ENCODE results near the gene DRG2. TPM values are rescaled to one million over a fixed set of nuclear protein-coding genes. Genes with fewer than 3 reads are reported as not detected.

The DRG2 gene
- total RNA-seq, 1 experiment from 2014 or later: 52.0 TPM

DNA sequence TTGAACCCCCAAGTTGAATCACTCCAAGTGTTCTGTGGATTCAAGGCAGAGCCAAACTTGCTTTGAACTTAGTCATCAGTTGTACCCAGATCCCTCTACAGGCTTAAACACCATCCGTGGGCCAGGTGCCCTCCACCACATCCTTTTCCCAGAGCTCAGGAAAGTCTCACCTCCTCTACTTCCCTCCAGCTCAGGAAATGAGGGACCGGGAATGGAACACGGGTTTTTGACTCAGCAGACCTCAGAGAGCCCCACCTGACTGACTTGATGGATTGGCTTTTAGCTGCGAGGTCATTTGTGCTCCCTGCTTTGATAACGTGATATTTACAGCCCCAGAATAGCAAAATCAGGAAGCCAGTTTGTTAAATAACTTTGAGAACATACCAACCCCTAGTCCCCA, 28.5 kb upstream of the DRG2 start:
- no peak overlapping the region for H2BK20ac ChIP-seq (ENCODE audit: low read depth, low read length, poor library complexity, severe bottlenecking)
- H2BK12ac ChIP-seq (ENCODE audit: insufficient read length, low read depth, low read length): no peak overlapping the region
- no peak overlapping the region for H4K5ac ChIP-seq (ENCODE audit: insufficient read length, low read depth, low read length)
- H3K36me3 Mint-ChIP-seq (ENCODE audit: insufficient read depth in 1 of 3, low read depth in 3 of 3): peaks cover 21 to 74% (median 43%) of the 10 kb centered on the region in 3 experiments; a peak in 6 of 7 replicates
- H3K27me3 Mint-ChIP-seq (ENCODE audit: low read depth): no peaks in the 10 kb centered on the region
- no peak overlapping the region for H2BK15ac ChIP-seq (ENCODE audit: low read depth, low read length)
- TF ChIP-seq, protein P1, sequence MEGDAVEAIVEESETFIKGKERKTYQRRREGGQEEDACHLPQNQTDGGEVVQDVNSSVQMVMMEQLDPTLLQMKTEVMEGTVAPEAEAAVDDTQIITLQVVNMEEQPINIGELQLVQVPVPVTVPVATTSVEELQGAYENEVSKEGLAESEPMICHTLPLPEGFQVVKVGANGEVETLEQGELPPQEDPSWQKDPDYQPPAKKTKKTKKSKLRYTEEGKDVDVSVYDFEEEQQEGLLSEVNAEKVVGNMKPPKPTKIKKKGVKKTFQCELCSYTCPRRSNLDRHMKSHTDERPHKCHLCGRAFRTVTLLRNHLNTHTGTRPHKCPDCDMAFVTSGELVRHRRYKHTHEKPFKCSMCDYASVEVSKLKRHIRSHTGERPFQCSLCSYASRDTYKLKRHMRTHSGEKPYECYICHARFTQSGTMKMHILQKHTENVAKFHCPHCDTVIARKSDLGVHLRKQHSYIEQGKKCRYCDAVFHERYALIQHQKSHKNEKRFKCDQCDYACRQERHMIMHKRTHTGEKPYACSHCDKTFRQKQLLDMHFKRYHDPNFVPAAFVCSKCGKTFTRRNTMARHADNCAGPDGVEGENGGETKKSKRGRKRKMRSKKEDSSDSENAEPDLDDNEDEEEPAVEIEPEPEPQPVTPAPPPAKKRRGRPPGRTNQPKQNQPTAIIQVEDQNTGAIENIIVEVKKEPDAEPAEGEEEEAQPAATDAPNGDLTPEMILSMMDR (conservative IDR thresholded peaks at IDR 0.05): no peak
- no peaks in the 10 kb centered on the region for H3K4me1 Mint-ChIP-seq
- no peak overlapping the region for H3K4ac ChIP-seq (ENCODE audit: low read depth, low read length)
- H3K14ac ChIP-seq (ENCODE audit: insufficient read depth, low read length): no peak overlapping the region
- no peaks in the 10 kb centered on the region for H3K79me1 ChIP-seq (ENCODE audit: insufficient read depth, low read depth, low read length, poor library complexity, severe bottlenecking)
- no peaks in the 10 kb centered on the region for H3K23me2 ChIP-seq (ENCODE audit: insufficient read length, low read depth, low read length, poor library complexity, severe bottlenecking)
- H3K79me2 ChIP-seq (ENCODE audit: insufficient read depth, low read length): no peaks in the 10 kb centered on the region
- H2BK5ac ChIP-seq (ENCODE audit: insufficient read length, low read length): no peak overlapping the region
- no peak overlapping the region for H3K4me3 Mint-ChIP-seq
- no peak overlapping the region; a peak in 1 of 7 replicates for H3K27ac Mint-ChIP-seq
- no CpG with 5 or more reads among the region's 5 CpGs for WGBS (ENCODE audit: extremely low coverage, insufficient read length, low lambda C conversion rate)
- no peaks in the 10 kb centered on the region for H3K9me3 ChIP-seq (ENCODE audit: control insufficient read depth, low read depth, low read length)
- H3T11ph ChIP-seq (ENCODE audit: low read length): no peak overlapping the region
- no peak overlapping the region for H3K56ac ChIP-seq (ENCODE audit: insufficient read length, low read depth, low read length)
- H3K4me1 ChIP-seq (ENCODE audit: insufficient read depth, low read length): no peaks in the 10 kb centered on the region
- no peak overlapping the region for H2AK5ac ChIP-seq (ENCODE audit: insufficient read length, low read length)
- no peak for DNase-seq
- H2AFZ ChIP-seq (ENCODE audit: low read length): no peak overlapping the region
- H2BK120ac ChIP-seq (ENCODE audit: low read depth, low read length, poor library complexity, severe bottlenecking): no peak overlapping the region
- no peak overlapping the region for H3K9ac ChIP-seq (ENCODE audit: extremely low read depth, insufficient read length, low read length)
- H4K8ac ChIP-seq (replicated peaks; ENCODE audit: insufficient read length, low read depth, low read length): no peak overlapping the region
- H3K27me3 ChIP-seq (ENCODE audit: insufficient read depth, low read length): no peaks in the 10 kb centered on the region
- H3K18ac ChIP-seq (ENCODE audit: insufficient read length, low read depth, low read length): no peak overlapping the region
- H3K23ac ChIP-seq (ENCODE audit: insufficient read length, low read depth, low read length): no peak overlapping the region
- no peaks in the 10 kb centered on the region for H3K9me3 Mint-ChIP-seq
- H4K20me1 ChIP-seq (ENCODE audit: control insufficient read depth, insufficient read depth, insufficient read length): no peaks in the 10 kb centered on the region
- no peak overlapping the region for H4K91ac ChIP-seq (ENCODE audit: insufficient read length, low read depth, low read length)
- no peak overlapping the region for H3K4me2 ChIP-seq (ENCODE audit: insufficient read depth, insufficient read length, low read length)
- no peak overlapping the region for H3K27ac ChIP-seq (ENCODE audit: insufficient read length, low read depth, low read length)

Measured in H9 (cell line).